ENCODE data around the gene GPR137. TPM values are rescaled to one million over a fixed set of nuclear protein-coding genes. Genes with fewer than 3 reads are reported as not detected.

The GPR137 gene
- polyA plus RNA-seq, 1 donor from 2014 or later, result 34.1 TPM

- Histone ChIP-seq H3K27ac (ENCODE audit: low read length) (no peak overlapping the region), H3K27me3 (ENCODE audit: insufficient read depth, low read depth, low read length) (peaks cover 6% of the 10 kb centered on the region), H3K4me2 (ENCODE audit: low read length) (no peak overlapping the region), H3K9ac (ENCODE audit: low read length) (no peak overlapping the region), H4K20me1 (ENCODE audit: insufficient read depth) (no peaks in the 10 kb centered on the region), H3K36me3 (ENCODE audit: insufficient read depth, low read length) (no peaks in the 10 kb centered on the region), H2AFZ (ENCODE audit: low read depth, low read length) (no peak overlapping the region), H3F3A (ENCODE audit: insufficient read depth, low read length, poor library complexity, severe bottlenecking) (no peaks in the 10 kb centered on the region), H3K9me3 (ENCODE audit: low read length) (no peaks in the 10 kb centered on the region), H3K4me3 (ENCODE audit: low read length) (no peak overlapping the region), H3K79me2 (replicated peaks; ENCODE audit: insufficient read depth, low read length) (no peaks in the 10 kb centered on the region), H3K9me2 (ENCODE audit: insufficient read depth, low read length) (no peaks in the 10 kb centered on the region)
- TF ChIP-seq EZH2 (IDR thresholded peaks at IDR 0.05; ENCODE audit: borderline replicate concordance, insufficient read depth, low read length, poor library complexity, severe bottlenecking) (no peak), POLR2AphosphoS5 (IDR thresholded peaks at IDR 0.05) (no peak), TAF1 (IDR thresholded peaks at IDR 0.05; ENCODE audit: low read depth) (no peak), SMC3 (conservative IDR thresholded peaks at IDR 0.05; ENCODE audit: poor library complexity) (no peak), EP300 (conservative IDR thresholded peaks at IDR 0.05; ENCODE audit: poor library complexity, severe bottlenecking) (no peak), CTCF (IDR thresholded peaks at IDR 0.05; ENCODE audit: poor library complexity, severe bottlenecking) (no peak), RAD21 (conservative IDR thresholded peaks at IDR 0.05) (no peak), MXI1 (conservative IDR thresholded peaks at IDR 0.05; ENCODE audit: poor library complexity, severe bottlenecking) (no peak), REST (IDR thresholded peaks at IDR 0.05; ENCODE audit: borderline replicate concordance) (no peak)
Observed at GRCh38 chr11:64256300-64256699, 29.3 kb upstream of the GPR137 start.

- Histone ChIP-seq H3K9ac (ENCODE audit: low read length) (no peak overlapping the region), H3K4me2 (ENCODE audit: low read length) (no peak overlapping the region), H3K4me3 (ENCODE audit: low read length) (no peak overlapping the region), H4K20me1 (ENCODE audit: insufficient read depth) (no peaks in the 10 kb centered on the region), H3K9me3 (ENCODE audit: low read length) (no peaks in the 10 kb centered on the region), H3K9me2 (ENCODE audit: insufficient read depth, low read length) (no peaks in the 10 kb centered on the region), H3K27me3 (ENCODE audit: insufficient read depth, low read depth, low read length) (no peaks in the 10 kb centered on the region), H3K27ac (ENCODE audit: low read length) (no peak overlapping the region), H3F3A (ENCODE audit: insufficient read depth, low read length, poor library complexity, severe bottlenecking) (no peaks in the 10 kb centered on the region), H3K36me3 (ENCODE audit: insufficient read depth, low read length) (no peaks in the 10 kb centered on the region), H3K79me2 (replicated peaks; ENCODE audit: insufficient read depth, low read length) (no peaks in the 10 kb centered on the region), H2AFZ (ENCODE audit: low read depth, low read length) (no peak overlapping the region)
- TF ChIP-seq EP300 (conservative IDR thresholded peaks at IDR 0.05; ENCODE audit: poor library complexity, severe bottlenecking) (no peak), CTCF (IDR thresholded peaks at IDR 0.05; ENCODE audit: poor library complexity, severe bottlenecking) (no peak), MXI1 (conservative IDR thresholded peaks at IDR 0.05; ENCODE audit: poor library complexity, severe bottlenecking) (no peak), EZH2 (IDR thresholded peaks at IDR 0.05; ENCODE audit: borderline replicate concordance, insufficient read depth, low read length, poor library complexity, severe bottlenecking) (no peak), SMC3 (conservative IDR thresholded peaks at IDR 0.05; ENCODE audit: poor library complexity) (no peak), REST (IDR thresholded peaks at IDR 0.05; ENCODE audit: borderline replicate concordance) (no peak), TAF1 (IDR thresholded peaks at IDR 0.05; ENCODE audit: low read depth) (no peak), RAD21 (conservative IDR thresholded peaks at IDR 0.05) (no peak), POLR2AphosphoS5 (IDR thresholded peaks at IDR 0.05) (no peak)
Observed at GRCh38 chr11:64258356-64258755, 27.3 kb upstream of the GPR137 start.

All from neural cell (in vitro differentiated cells).